Measurements from ENCODE around the gene ST8SIA6.
A peak's percentile ranks its signal among the peaks of the same experiment; 100 is the strongest.

Gene ST8SIA6

GRCh38 chr10:17385066-17385465 is 69.3 kb downstream of the ST8SIA6 start:
- no peak for DNase-seq (ENCODE audit: low spot score)

GRCh38 chr10:17383801-17384555 is 70.4 kb downstream of the ST8SIA6 start:
- no peak for DNase-seq (ENCODE audit: low spot score)

- DNase-seq (ENCODE audit: low spot score): no peak
Measured at GRCh38 chr10:17381502-17382142, 72.8 kb downstream of the ST8SIA6 start.

- no peak for DNase-seq (ENCODE audit: low spot score)
Measured at GRCh38 chr10:17380888-17381287, 73.5 kb downstream of the ST8SIA6 start.

- no peak for DNase-seq (ENCODE audit: low spot score)
Measured at GRCh38 chr10:17380016-17380415, 74.4 kb downstream of the ST8SIA6 start.

- DNase-seq (ENCODE audit: low spot score): no peak
Measured at GRCh38 chr10:17379151-17379690, 75.2 kb downstream of the ST8SIA6 start.

GRCh38 chr10:17375936-17376584 is 78.3 kb downstream of the ST8SIA6 start:
- DNase-seq (ENCODE audit: low spot score): peak; percentile 48

- DNase-seq (ENCODE audit: low spot score): no peak
Measured at GRCh38 chr10:17368708-17369272, 85.6 kb downstream of the ST8SIA6 start.

GRCh38 chr10:17366705-17367104 is 87.7 kb downstream of the ST8SIA6 start:
- no peak for DNase-seq (ENCODE audit: low spot score)

- no peak for DNase-seq (ENCODE audit: low spot score)
Measured at GRCh38 chr10:17365402-17365801, 89.0 kb downstream of the ST8SIA6 start.

- DNase-seq (ENCODE audit: low spot score): no peak
Measured at GRCh38 chr10:17358461-17358860, 95.9 kb downstream of the ST8SIA6 start.

GRCh38 chr10:17357781-17358180 is 96.6 kb downstream of the ST8SIA6 start:
- DNase-seq (ENCODE audit: low spot score): no peak

- DNase-seq (ENCODE audit: low spot score): no peak
Measured at GRCh38 chr10:17356820-17357219, 97.6 kb downstream of the ST8SIA6 start.

- no peak for DNase-seq (ENCODE audit: low spot score)
Measured at GRCh38 chr10:17354781-17355180, 99.6 kb downstream of the ST8SIA6 start.

- no peak for DNase-seq (ENCODE audit: low spot score)
Measured at GRCh38 chr10:17353568-17354300, 100.7 kb downstream of the ST8SIA6 start.

GRCh38 chr10:17352583-17352982 is 101.8 kb downstream of the ST8SIA6 start:
- DNase-seq (ENCODE audit: low spot score): no peak

GRCh38 chr10:17351506-17351905 is 102.9 kb downstream of the ST8SIA6 start:
- no peak for DNase-seq (ENCODE audit: low spot score)

GRCh38 chr10:17349717-17350116 is 104.7 kb downstream of the ST8SIA6 start:
- DNase-seq (ENCODE audit: low spot score): no peak

GRCh38 chr10:17348501-17349349 is 105.7 kb downstream of the ST8SIA6 start:
- peak; percentile 5 for DNase-seq (ENCODE audit: low spot score)

GRCh38 chr10:17348011-17348500 is 106.3 kb downstream of the ST8SIA6 start:
- no peak for DNase-seq (ENCODE audit: low spot score)

- no peak for DNase-seq (ENCODE audit: low spot score)
Measured at GRCh38 chr10:17344206-17344605, 110.2 kb downstream of the ST8SIA6 start.

All from iPS-NIHi11 (cell line).